HCT116 (cell line): Measurements from ENCODE around the gene KCTD2. TPM values are rescaled to one million over a fixed set of nuclear protein-coding genes. Genes with fewer than 3 reads are reported as not detected.

Experiments used
- ATAC-seq: fragments of 200-7000 bp; cut with Tn5 transposase; 2 replicates; pipeline ENCODE4 v1.9.1; 2020; ENCODE audit warnings: mild to moderate bottlenecking, moderate library complexity
- Bru-seq: library from RNA; stranded (reverse); fragments of 400-500 nt; gene quantifications from one replicate; lab custom pipeline; 2021; lab: Mats Ljungman, UMichigan
- BruChase-seq, 2 experiments: library from RNA; stranded (reverse); fragments of 400-500 nt; gene quantifications; one replicate each; lab custom pipeline; 2021; lab: Mats Ljungman, UMichigan
- BruUV-seq: library from RNA; stranded (reverse); fragments of 400-500 nt; replicated peaks from 2 replicates; lab custom pipeline; 2021; lab: Mats Ljungman, UMichigan
- CTCF ChIA-PET: fragments of 300-600 bp; sonication (Branson Sonifier 250); formaldehyde crosslinking; loops from one replicate; lab custom pipeline; 2021; ENCODE audit warnings: antibody characterized with exemption; lab: Charles Lee
- POLR2A ChIA-PET: fragments of 300-600, 350-600 bp; sonication (Branson Sonifier 250); formaldehyde crosslinking; loops from one replicate; lab custom pipeline; 2021; ENCODE audit warnings: antibody characterized with exemption; lab: Charles Lee
- RAD21 ChIA-PET, 2 experiments: fragments of 300-600 bp; sonication (Branson Sonifier 250); formaldehyde crosslinking; loops; one replicate each; lab custom pipeline; 2023; ENCODE audit warnings: low total read pairs in 2 of 2; ENCODE audit not compliant: uncharacterized antibody in 2 of 2, unreplicated experiment in 2 of 2, low non-redundant PET in 1 of 2; lab: Charles Lee
- DNase-seq: peaks from one replicate; pipeline ENCODE4 v3.0.0-alpha.2; 2010; ENCODE audit warnings: low read depth, low spot score
- H2AFZ ChIP-seq: fragments of 200-600 bp; shearing (Covaris generic), sonication (generic); 2 replicates; pipeline ENCODE4 v1.6.1; 2017; ENCODE audit warnings: low read depth, mixed run types, mixed read lengths, antibody characterized with exemption, low read length; ENCODE audit not compliant: poor library complexity, severe bottlenecking
- H3K27ac ChIP-seq: 2 replicates; pipeline ENCODE4 v1.5.1; 2012; ENCODE audit warnings: low read depth, low read length
- H3K27me3 ChIP-seq: fragments of 200-600 bp; sonication (generic); 2 replicates; pipeline ENCODE4 v1.6.1; 2016; ENCODE audit warnings: mixed run types, low read length, mixed read lengths; ENCODE audit not compliant: insufficient read depth
- H3K36me3 ChIP-seq, 2 experiments: fragments of 200-500 bp in 1 of 2; fragments of 200-600 bp in 1 of 2; sonication (Bioruptor generic) in 1 of 2; sonication (generic) in 1 of 2; 2 replicates each; pipeline versions ENCODE4 v1.5.1 to v1.6.1; 2014 to 2016; ENCODE audit warnings: low read length in 2 of 2, inconsistent platforms in 1 of 2, mixed read lengths in 1 of 2, mixed run types in 1 of 2; ENCODE audit not compliant: insufficient read depth in 2 of 2, control insufficient read depth in 1 of 2
- H3K4me1 ChIP-seq, 2 experiments: fragments of 200-600 bp in 1 of 2; sonication (generic) in 1 of 2; 2 replicates each; pipeline versions ENCODE4 v1.5.1 to v1.6.1; 2012 to 2017; ENCODE audit warnings: low read length in 2 of 2, inconsistent platforms in 1 of 2, mild to moderate bottlenecking in 1 of 2, mixed read lengths in 1 of 2, mixed run types in 1 of 2, moderate library complexity in 1 of 2; ENCODE audit not compliant: insufficient read depth in 2 of 2, control insufficient read depth in 1 of 2
- H3K4me2 ChIP-seq: fragments of 200-600 bp; sonication (generic); 2 replicates; pipeline ENCODE4 v1.6.1; 2017; ENCODE audit warnings: mixed run types, low read length, mixed read lengths
- H3K4me3 ChIP-seq, 2 experiments: fragments of 200-600 bp in 1 of 2; sonication (generic) in 1 of 2; replicated peaks in 1 of 2; 2 replicates each; pipeline ENCODE4 v1.5.1; 2011 to 2016; ENCODE audit warnings: low read length in 2 of 2, control low read depth in 1 of 2, low read depth in 1 of 2, mild to moderate bottlenecking in 1 of 2, mixed read lengths in 1 of 2, mixed run types in 1 of 2
- H3K79me2 ChIP-seq: fragments of 200-600 bp; sonication (generic); 2 replicates; pipeline ENCODE4 v1.6.1; 2017; ENCODE audit warnings: mild to moderate bottlenecking, mixed run types, low read length, moderate library complexity, mixed read lengths; ENCODE audit not compliant: insufficient read depth
- H3K9ac ChIP-seq: fragments of 200-600 bp; sonication (generic); 2 replicates; pipeline ENCODE4 v1.6.1; 2016; ENCODE audit warnings: low read length, mixed read lengths
- H3K9me2 ChIP-seq: fragments of 200-600 bp; sonication (generic), shearing (Covaris generic); 2 replicates; pipeline ENCODE4 v1.6.1; 2017; ENCODE audit warnings: mixed run types, mild to moderate bottlenecking, moderate library complexity; ENCODE audit not compliant: insufficient read depth
- H3K9me3 ChIP-seq, 2 experiments: fragments of 200-500 bp in 1 of 2; fragments of 200-600 bp in 1 of 2; sonication (Bioruptor generic) in 1 of 2; sonication (generic) in 1 of 2; 2 replicates each; pipeline ENCODE4 v1.6.1; 2014 to 2017; ENCODE audit warnings: low read length in 2 of 2, mixed read lengths in 2 of 2, inconsistent platforms in 1 of 2, low read depth in 1 of 2, mild to moderate bottlenecking in 1 of 2, mixed run types in 1 of 2, moderate library complexity in 1 of 2; ENCODE audit not compliant: control insufficient read depth in 1 of 2, insufficient read depth in 1 of 2
- H4K20me1 ChIP-seq: fragments of 200-600 bp; sonication (generic), shearing (Covaris generic); 2 replicates; pipeline ENCODE4 v1.6.1; 2017; ENCODE audit warnings: mixed run types, mild to moderate bottlenecking, moderate library complexity; ENCODE audit not compliant: insufficient read depth
- ATF3 ChIP-seq: IDR thresholded peaks from 2 replicates; pipeline ENCODE4 v1.6.1; 2012
- CBX3 ChIP-seq: IDR thresholded peaks from 2 replicates; pipeline ENCODE4 v1.6.1; 2012; ENCODE audit warnings: low read depth
- CEBPB ChIP-seq: IDR thresholded peaks from 2 replicates; pipeline ENCODE4 v1.6.1; 2012; ENCODE audit warnings: low read depth
- EGR1 ChIP-seq: IDR thresholded peaks from 2 replicates; pipeline ENCODE4 v1.6.1; 2012; ENCODE audit warnings: low read depth
- ELF1 ChIP-seq: IDR thresholded peaks from 2 replicates; pipeline ENCODE4 v1.6.1; 2012; ENCODE audit warnings: low read depth, borderline replicate concordance
- EZH2phosphoT487 ChIP-seq: fragments of 200-600 bp; IDR thresholded peaks from 2 replicates; pipeline ENCODE4 v1.6.1; 2018; ENCODE audit warnings: antibody characterized with exemption, borderline replicate concordance
- FOSL1 ChIP-seq: IDR thresholded peaks from 2 replicates; pipeline ENCODE4 v1.6.1; 2012; ENCODE audit warnings: low read depth
- JUND ChIP-seq: IDR thresholded peaks from 2 replicates; pipeline ENCODE4 v1.6.1; 2012
- MAX ChIP-seq: IDR thresholded peaks from 2 replicates; pipeline ENCODE4 v1.6.1; 2012
- POLR2A ChIP-seq: IDR thresholded peaks from 2 replicates; pipeline ENCODE4 v1.7.0; 2011; ENCODE audit warnings: borderline replicate concordance; ENCODE audit not compliant: insufficient read depth, insufficient read length; ENCODE audit errors: extremely low read depth
- POLR2AphosphoS5 ChIP-seq: IDR thresholded peaks from 2 replicates; pipeline ENCODE4 v1.6.1; 2011; ENCODE audit warnings: mild to moderate bottlenecking, low read depth, low read length, moderate library complexity
- RAD21 ChIP-seq: IDR thresholded peaks from 2 replicates; pipeline ENCODE4 v1.6.1; 2012; ENCODE audit warnings: low read depth, mild to moderate bottlenecking
- REST ChIP-seq: IDR thresholded peaks from 2 replicates; pipeline ENCODE4 v1.6.1; 2012; ENCODE audit warnings: low read depth
- SIN3A ChIP-seq: IDR thresholded peaks from 2 replicates; pipeline ENCODE4 v1.6.1; 2012; ENCODE audit warnings: low read depth
- YY1 ChIP-seq: IDR thresholded peaks from 2 replicates; pipeline ENCODE4 v1.6.1; 2011; ENCODE audit warnings: low read length, low read depth, moderate library complexity, mild to moderate bottlenecking; ENCODE audit not compliant: insufficient replicate concordance; ENCODE audit errors: extremely low read depth
- ZBTB33 ChIP-seq: IDR thresholded peaks from 2 replicates; pipeline ENCODE4 v1.6.1; 2011; ENCODE audit warnings: mild to moderate bottlenecking, low read length, moderate library complexity; ENCODE audit not compliant: insufficient replicate concordance; ENCODE audit errors: extremely low read depth
- ZFX ChIP-seq: fragments of 450-650 bp; IDR thresholded peaks from 2 replicates; pipeline ENCODE4 v1.6.1; 2017
- ZNF274 ChIP-seq: fragments of 200-500 bp; sonication (Bioruptor generic); IDR thresholded peaks from 2 replicates; pipeline ENCODE4 v1.6.1; 2014; ENCODE audit warnings: mild to moderate bottlenecking, low read depth, low read length, inconsistent platforms
- intact Hi-C: fragments of 100-400 bp; cut with micrococcal nuclease; formaldehyde crosslinking; loops from 2 replicates; pipeline ENCODE4 v1.10.0; 2022
- long read RNA-seq: library from polyadenylated mRNA; unstranded; transcript quantifications from one replicate; pipeline ENCODE4 v2.0.0, GENCODE V29; 2021; ENCODE audit not compliant: unreplicated experiment
- polyA plus RNA-seq: library from polyadenylated mRNA; unstranded; fragments of >200 nt; gene quantifications from 2 replicates; pipeline ENCODE4 v1.2.1, GENCODE V29; 2012; ENCODE audit warnings: missing spikeins
- total RNA-seq: library from RNA; stranded (reverse); gene quantifications from one replicate; pipeline ENCODE4 v1.2.1, GENCODE V29; 2021; ENCODE audit not compliant: unreplicated experiment

KCTD2 gene
- 23.3 TPM for total RNA-seq
- polyA plus RNA-seq = 17.9 and 19.0 TPM in 2 replicates
- percentile 61 among the genes with signal in this experiment for Bru-seq, nascent RNA
- percentile 66 among the genes with signal in this experiment for BruChase-seq, experiment 1, labeled RNA remaining after a 6-hour chase
- BruChase-seq, experiment 2, labeled RNA remaining after a 2-hour chase = percentile 78 among the genes with signal in this experiment
- long read RNA-seq, transcript KCTD2-201 (6 exons, 3,635 nt) = major isoform, 5 of 24 reads
- long read RNA-seq, partial matches to known transcripts = 17 of 24 reads
- long read RNA-seq, other reads (novel, unspliced or antisense) = 2 of 24 reads

- RAD21 ChIA-PET = no interaction called here
- Histone ChIP-seq H3K79me2 (peaks cover 45% of the 10 kb centered on the region), H3K9ac (peak within 1 kb of the TSS; percentile 97), H3K9me3 (no peaks in the 10 kb centered on the region), H3K4me3 (peak within 1 kb of the TSS; percentile 86 to 98), H3K4me1 (peaks cover 10 to 17% of the 10 kb centered on the region in 2 experiments; a peak in 3 of 4 replicates), H3K4me2 (peak within 1 kb of the TSS; percentile 88), H4K20me1 (no peaks in the 10 kb centered on the region), H3K9me2 (no peaks in the 10 kb centered on the region), H2AFZ (no peak within 1 kb of the TSS), H3K27ac (peak within 1 kb of the TSS; percentile 99), H3K36me3 (peaks cover 14 to 17% of the 10 kb centered on the region in 2 experiments; a peak in 3 of 4 replicates), H3K27me3 (no peaks in the 10 kb centered on the region)
- ATAC-seq (peak; percentile 91), DNase-seq (peak; percentile 97)
- CTCF ChIA-PET = interaction anchor here (0.7 to 3.6 kb wide), 3 partner anchors 11 to 85 kb away, joined by 3 to 12 read pairs (median 11); no protein-coding TSS in a partner anchor
- intact Hi-C loops = loop anchor here (1.0 kb wide), 1 partner anchor 11 kb away; no protein-coding TSS in a partner anchor
- BruUV-seq = TSS peak; percentile 72
- POLR2A ChIA-PET = interaction anchor here (2.9 kb wide), 1 partner anchor 12 kb away, joined by 13 read pairs; no protein-coding TSS in a partner anchor
- no peak for TF ChIP-seq REST
- TF ChIP-seq JUND = no peak
- TF ChIP-seq ZBTB33 = no peak
- TF ChIP-seq EZH2phosphoT487 = no peak
- TF ChIP-seq YY1 = peak; percentile 96
- TF ChIP-seq ZNF274 = no peak
- TF ChIP-seq ATF3 = no peak
- peak; percentile 94 for TF ChIP-seq POLR2AphosphoS5
- TF ChIP-seq SIN3A = peak; percentile 74
- TF ChIP-seq CEBPB = no peak; the same call in 1 of the 2 replicates
- no peak; the same call in 1 of the 2 replicates for TF ChIP-seq RAD21
- no peak; the same call in 1 of the 2 replicates for TF ChIP-seq ZFX
- no peak; the same call in 1 of the 2 replicates for TF ChIP-seq ELF1
- TF ChIP-seq MAX = peak; percentile 55; the same call in 1 of the 2 replicates
- no peak for TF ChIP-seq FOSL1
- no peak for TF ChIP-seq CBX3
- TF ChIP-seq POLR2A = peak; percentile 96
- peak; percentile 98 for TF ChIP-seq EGR1
Observed at GRCh38 chr17:75046407-75047289, at the start of gene KCTD2, which contains the start of gene ATP5PD. TSS of gene KCTD2 (plus strand) at chr17:75047225. CDS start at chr17:75047251, 26 bp downstream. TSS of gene ATP5PD (minus strand) at chr17:75046969. CDS start at chr17:75042650, 4,319 bp downstream.
